Gastrocnemius medialis (tissue), 4 donors: ENCODE measurements around the gene ABCB9.

ENCODE experiments used
- CTCF ChIP-seq, 5 experiments: fragments of 450-650 bp in 3 of 5; fragments of 200-600 bp in 2 of 5; sonication (generic) in 2 of 5; IDR thresholded peaks in 4 of 5; conservative IDR thresholded peaks in 1 of 5; 1 replicate in 4 of 5; 2 replicates in 1 of 5; pipeline ENCODE4 v1.5.1; 2016 to 2019; ENCODE audit warnings: antibody characterized with exemption in 5 of 5, mild to moderate bottlenecking in 3 of 5, moderate library complexity in 3 of 5
- POLR2A ChIP-seq, 2 donors: fragments of 450-650 bp; IDR thresholded peaks; one replicate each; pipeline ENCODE4 v1.6.1; 2017; ENCODE audit warnings: antibody characterized with exemption in 2 of 2, mild to moderate bottlenecking in 2 of 2, moderate library complexity in 2 of 2

- no peak for TF ChIP-seq POLR2A (IDR thresholded peaks at IDR 0.05)
- TF ChIP-seq CTCF (IDR thresholded peaks at IDR 0.05 in 4 of 5, conservative IDR thresholded peaks at IDR 0.05 in 1 of 5), result no peak
Observed at GRCh38 chr12:122943196-122943595, 23.1 kb downstream of the ABCB9 start.
